ENCODE results near the gene POU3F4. TPM values are rescaled to one million over a fixed set of nuclear protein-coding genes. Genes with fewer than 3 reads are reported as not detected.

Gene POU3F4
- total and polyA plus RNA-seq, 9 of the 15 experiments (the other 6 are each of a cell fraction or from before 2014, with no cell fraction given) = not detected

DNA sequence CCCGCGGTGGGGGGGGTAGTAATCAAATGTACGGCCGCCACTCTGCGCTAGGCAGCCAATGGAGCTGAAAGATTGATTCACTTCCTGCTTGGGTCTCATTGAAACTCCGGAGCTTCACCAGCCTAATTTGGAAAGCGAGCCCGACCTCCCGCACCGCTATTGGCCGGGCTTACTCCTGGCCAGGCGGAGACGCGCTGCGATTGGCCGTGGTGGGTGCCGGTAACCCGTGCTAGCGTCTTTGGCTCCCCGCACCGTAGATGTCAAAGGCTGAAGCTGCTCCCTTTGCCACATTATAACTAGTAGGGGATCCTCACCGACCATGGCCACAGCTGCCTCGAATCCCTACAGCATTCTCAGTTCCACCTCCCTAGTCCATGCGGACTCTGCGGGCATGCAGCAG is at the start of gene POU3F4 (continued):
- TF ChIP-seq NR0B1 (IDR thresholded peaks at IDR 0.05; ENCODE audit: partially characterized antibody) (no peak), ESRRB (CRISPR knock-in tag; IDR thresholded peaks at IDR 0.05; ENCODE audit: borderline replicate concordance) (no peak), TBP (optimal IDR thresholded peaks at IDR 0.05; ENCODE audit: low read depth, low read length) (no peak), ILK (tag; IDR thresholded peaks at IDR 0.05; ENCODE audit: borderline replicate concordance, low read depth) (no peak), KAT7 (CRISPR knock-in tag; IDR thresholded peaks at IDR 0.05; ENCODE audit: borderline replicate concordance) (no peak), OTX1 (CRISPR knock-in tag; IDR thresholded peaks at IDR 0.05) (no peak), HLTF (IDR thresholded peaks at IDR 0.05) (no peak)

DNA sequence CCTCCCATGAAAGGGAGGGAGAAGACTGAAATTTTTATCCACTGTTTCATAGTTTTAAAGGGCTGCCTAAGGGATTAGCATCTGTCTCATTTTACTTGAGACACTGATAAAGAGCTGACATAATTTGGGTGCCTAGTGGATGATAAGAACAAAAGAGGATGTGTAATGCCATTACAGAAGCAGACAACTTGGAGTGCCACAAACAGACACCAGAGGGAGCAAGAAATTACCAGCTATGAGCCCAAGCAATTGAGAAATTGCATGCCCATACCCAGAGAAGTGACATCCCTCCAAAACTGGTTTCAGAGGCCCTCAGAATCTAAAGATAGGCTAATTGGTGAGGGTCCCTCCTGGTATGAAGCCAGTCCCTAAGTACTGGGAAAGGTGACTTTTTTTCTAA is 38.5 kb upstream of the POU3F4 start:
- no peak overlapping the region for H3K27ac ChIP-seq (ENCODE audit: extremely low read depth, low read depth, low read length)
- no peak overlapping the region for H3K4me3 ChIP-seq
- in situ Hi-C loops (cut with MboI) = no loop called here
- FAIRE-seq (no peak), DNase-seq (ENCODE audit: extremely low read depth in 1 of 4, low spot score in 3 of 4) (peak in 2 of 4 experiments; percentile 1 to 2), ATAC-seq (no peak)
- H3K9me3 ChIP-seq (replicated peaks; ENCODE audit: control insufficient read depth, insufficient read depth, low read depth, low read length) = no peaks in the 10 kb centered on the region
- H3K4me2 ChIP-seq (ENCODE audit: insufficient read depth, low read length) = no peak overlapping the region
- no peaks in the 10 kb centered on the region for H3K36me3 ChIP-seq (ENCODE audit: control insufficient read depth, insufficient read depth, low read length)
- H4K20me1 ChIP-seq (replicated peaks; ENCODE audit: control insufficient read depth, insufficient read depth, low read length) = no peaks in the 10 kb centered on the region
- intact Hi-C loops (cut with micrococcal nuclease) = no loop called here
- no peaks in the 10 kb centered on the region for H3K9me1 ChIP-seq (ENCODE audit: control insufficient read depth, insufficient read depth, low read length)
- no peaks in the 10 kb centered on the region for H3K4me1 ChIP-seq (replicated peaks in 1 of 2; ENCODE audit: control insufficient read depth in 2 of 2, insufficient read depth in 2 of 2, low read length in 2 of 2)
- no peaks in the 10 kb centered on the region for H3K79me2 ChIP-seq (ENCODE audit: control insufficient read depth, insufficient read depth, low read length)
- H3K27me3 ChIP-seq (ENCODE audit: control insufficient read depth in 2 of 2, insufficient read depth in 2 of 2, low read length in 2 of 2) = no peaks in the 10 kb centered on the region
- POLR2A ChIA-PET = interaction anchor here (0.6 kb wide), 1 partner anchor 36 kb away, joined by 4 read pairs; no protein-coding TSS in a partner anchor
- no peak overlapping the region for H2AFZ ChIP-seq (ENCODE audit: low read depth, low read length)
- CTCF ChIA-PET (ENCODE audit: low intra/inter-chr PET ratio) = no interaction called here
- BruUV-seq (replicated peaks) = no TSS peak
- H3K9ac ChIP-seq (ENCODE audit: insufficient read depth in 1 of 2, low read depth in 2 of 2, low read length in 2 of 2) = no peak overlapping the region
- TF ChIP-seq ZNF551 (CRISPR knock-in tag; IDR thresholded peaks at IDR 0.05) = no peak
- TF ChIP-seq SFPQ (IDR thresholded peaks at IDR 0.05; ENCODE audit: low read depth, low read length) = no peak
- TF ChIP-seq THRB (CRISPR knock-in tag; conservative IDR thresholded peaks at IDR 0.05) = no peak
- TF ChIP-seq ZNF436 (CRISPR knock-in tag; IDR thresholded peaks at IDR 0.05) = no peak
- TF ChIP-seq FOXA3 (CRISPR knock-in tag; conservative IDR thresholded peaks at IDR 0.05 in 1 of 2, IDR thresholded peaks at IDR 0.05 in 1 of 2) = no peak
- no peak for TF ChIP-seq SREBF1 (IDR thresholded peaks at IDR 0.05; ENCODE audit: borderline replicate concordance, low read depth, low read length)
- TF ChIP-seq ESRRB (CRISPR knock-in tag; IDR thresholded peaks at IDR 0.05; ENCODE audit: borderline replicate concordance) = no peak
- TF ChIP-seq, protein P1, sequence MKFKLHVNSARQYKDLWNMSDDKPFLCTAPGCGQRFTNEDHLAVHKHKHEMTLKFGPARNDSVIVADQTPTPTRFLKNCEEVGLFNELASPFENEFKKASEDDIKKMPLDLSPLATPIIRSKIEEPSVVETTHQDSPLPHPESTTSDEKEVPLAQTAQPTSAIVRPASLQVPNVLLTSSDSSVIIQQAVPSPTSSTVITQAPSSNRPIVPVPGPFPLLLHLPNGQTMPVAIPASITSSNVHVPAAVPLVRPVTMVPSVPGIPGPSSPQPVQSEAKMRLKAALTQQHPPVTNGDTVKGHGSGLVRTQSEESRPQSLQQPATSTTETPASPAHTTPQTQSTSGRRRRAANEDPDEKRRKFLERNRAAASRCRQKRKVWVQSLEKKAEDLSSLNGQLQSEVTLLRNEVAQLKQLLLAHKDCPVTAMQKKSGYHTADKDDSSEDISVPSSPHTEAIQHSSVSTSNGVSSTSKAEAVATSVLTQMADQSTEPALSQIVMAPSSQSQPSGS (CRISPR knock-in tag; IDR thresholded peaks at IDR 0.05) = no peak
- no peak for TF ChIP-seq YBX1 (IDR thresholded peaks at IDR 0.05)
- TF ChIP-seq TFAM (CRISPR knock-in tag; conservative IDR thresholded peaks at IDR 0.05) = no peak
- no peak for TF ChIP-seq NR2F6 (CRISPR knock-in tag; IDR thresholded peaks at IDR 0.05)
